Peyer's patch (tissue), 4 donors: Measurements from ENCODE around the gene CPB2.

Source experiments
- CTCF ChIP-seq, 6 experiments: fragments of 450-650 bp in 4 of 6; fragments of 200-600 bp in 2 of 6; sonication (generic) in 1 of 6; IDR thresholded peaks; one replicate each; pipeline ENCODE4 v1.5.1; 2017 to 2019; ENCODE audit warnings: antibody characterized with exemption in 6 of 6, mild to moderate bottlenecking in 3 of 6, moderate library complexity in 1 of 6
- POLR2A ChIP-seq, 2 donors: fragments of 450-650 bp; IDR thresholded peaks; one replicate each; pipeline ENCODE4 v1.5.1; 2017; ENCODE audit warnings: antibody characterized with exemption in 2 of 2, mild to moderate bottlenecking in 2 of 2, moderate library complexity in 2 of 2

GRCh38 chr13:46101484-46102254, 3.2 kb downstream of the CPB2 start:
- TF ChIP-seq CTCF (IDR thresholded peaks at IDR 0.05), result no peak
- no peak for TF ChIP-seq POLR2A (IDR thresholded peaks at IDR 0.05)
